H1 (cell line): ENCODE data around the gene CYP4A22. TPM values are rescaled to one million over a fixed set of nuclear protein-coding genes. Genes with fewer than 3 reads are reported as not detected.
"Not testable (repeated sequence)": the region's sequence is repeated elsewhere in the genome, so short reads cannot be mapped to it uniquely, and the experiment has no call there.

ENCODE experiments used
- CTCF ChIA-PET: fragments of 300-600 bp; sonication (Branson Sonifier 250); formaldehyde crosslinking; loops from one replicate; lab custom pipeline; 2021; ENCODE audit not compliant: partially characterized antibody; lab: Charles Lee
- POLR2A ChIA-PET: fragments of 300-600 bp; sonication (Branson Sonifier 250); formaldehyde crosslinking; loops from one replicate; lab custom pipeline; 2021; ENCODE audit warnings: inconsistent platforms; ENCODE audit not compliant: partially characterized antibody; lab: Charles Lee
- DNase-seq, 2 experiments: peaks; one replicate each; pipeline versions ENCODE4 v3.0.0 to v3.0.0-alpha.2; 2010 to 2022; ENCODE audit warnings: low spot score in 2 of 2, low read depth in 1 of 2, mixed read lengths in 1 of 2
- FAIRE-seq: peaks from 2 replicates; lab custom pipeline; 2011; peaks lifted over from hg19 to GRCh38; lab: Jason Lieb, UNC
- H2AFZ ChIP-seq: 2 replicates; pipeline ENCODE4 v1.8.1; 2012; ENCODE audit warnings: low read length, inconsistent platforms
- H2AK5ac ChIP-seq: 2 replicates; pipeline ENCODE4 v1.6.1; 2013; ENCODE audit warnings: low read depth, low read length
- H2BK120ac ChIP-seq: replicated peaks from 2 replicates; pipeline ENCODE3; 2013; ENCODE audit warnings: low read depth, low read length, inconsistent platforms
- H2BK12ac ChIP-seq: 2 replicates; pipeline ENCODE4 v1.6.1; 2013; ENCODE audit warnings: low read depth, low read length
- H2BK15ac ChIP-seq: 2 replicates; pipeline ENCODE4 v1.6.1; 2013; ENCODE audit warnings: low read length
- H2BK20ac ChIP-seq: 2 replicates; pipeline ENCODE4 v1.6.1; 2013; ENCODE audit warnings: low read length
- H2BK5ac ChIP-seq: 2 replicates; pipeline ENCODE4 v1.6.1; 2013; ENCODE audit warnings: low read depth, low read length
- H3K14ac ChIP-seq: 2 replicates; pipeline ENCODE4 v1.6.1; 2013; ENCODE audit warnings: inconsistent platforms; ENCODE audit not compliant: insufficient read length
- H3K18ac ChIP-seq: 2 replicates; pipeline ENCODE4 v1.6.1; 2013; ENCODE audit warnings: low read length; ENCODE audit errors: extremely low read depth
- H3K23ac ChIP-seq: 2 replicates; pipeline ENCODE4 v1.6.1; 2013; ENCODE audit warnings: inconsistent platforms; ENCODE audit not compliant: insufficient read length
- H3K23me2 ChIP-seq: 2 replicates; pipeline ENCODE4 v1.6.1; 2013; ENCODE audit warnings: low read depth, low read length
- H3K27ac ChIP-seq: 2 replicates; pipeline ENCODE4 v1.6.1; 2011; ENCODE audit warnings: low read depth, low read length, inconsistent platforms
- H3K27me3 ChIP-seq, 4 experiments: replicated peaks in 1 of 4; 1 replicate in 1 of 4; 2 replicates in 3 of 4; pipeline versions ENCODE4 v1.6.1 to v1.8.1; 2011 to 2013; ENCODE audit warnings: low read length in 3 of 4, mild to moderate bottlenecking in 3 of 4, inconsistent platforms in 2 of 4, mixed read lengths in 2 of 4, moderate library complexity in 1 of 4; ENCODE audit not compliant: control insufficient read depth in 3 of 4, insufficient read depth in 3 of 4; ENCODE audit errors: extremely low read depth in 1 of 4
- H3K36me3 ChIP-seq, 4 experiments: 2 replicates each; pipeline versions ENCODE4 v1.6.1 to v1.8.1; 2011 to 2013; ENCODE audit warnings: mild to moderate bottlenecking in 4 of 4, low read length in 3 of 4, moderate library complexity in 2 of 4, control low read depth in 1 of 4, inconsistent platforms in 1 of 4; ENCODE audit not compliant: insufficient read depth in 4 of 4, control insufficient read depth in 2 of 4
- H3K4ac ChIP-seq: replicated peaks from 2 replicates; pipeline ENCODE3; 2013; ENCODE audit warnings: low read length, low read depth, mixed read lengths, inconsistent platforms; ENCODE audit not compliant: insufficient read length
- H3K4me1 ChIP-seq, 4 experiments: replicated peaks in 1 of 4; 1 replicate in 1 of 4; 2 replicates in 3 of 4; pipeline versions ENCODE4 v1.6.1 to v1.8.1; 2011 to 2013; ENCODE audit warnings: low read length in 3 of 4, inconsistent platforms in 2 of 4, mixed read lengths in 1 of 4; ENCODE audit not compliant: insufficient read depth in 4 of 4, control insufficient read depth in 3 of 4
- H3K4me2 ChIP-seq, 2 experiments: 2 replicates each; pipeline versions ENCODE4 v1.6.1 to v1.8.1; 2011 to 2013; ENCODE audit warnings: low read depth in 2 of 2, low read length in 2 of 2, control low read depth in 1 of 2, inconsistent platforms in 1 of 2, mild to moderate bottlenecking in 1 of 2; ENCODE audit not compliant: insufficient read depth in 1 of 2
- H3K4me3 ChIP-seq, 4 experiments: fragments of 200-600, 300-600 bp in 1 of 4; sonication (generic), shearing (Covaris generic), sonication (Bioruptor Twin) in 1 of 4; 2 replicates each; pipeline versions ENCODE4 v1.5.1 to v1.8.1; 2011 to 2016; ENCODE audit warnings: low read length in 4 of 4, low read depth in 3 of 4, control low read depth in 2 of 4, inconsistent platforms in 2 of 4, mild to moderate bottlenecking in 2 of 4, mixed read lengths in 1 of 4, moderate library complexity in 1 of 4; ENCODE audit not compliant: insufficient read depth in 2 of 4; ENCODE audit errors: extremely low read depth in 1 of 4
- H3K56ac ChIP-seq: replicated peaks from 2 replicates; pipeline ENCODE3; 2013; ENCODE audit warnings: low read depth, mild to moderate bottlenecking, mixed read lengths, low read length, inconsistent platforms; ENCODE audit not compliant: insufficient read length
- H3K79me1 ChIP-seq: 2 replicates; pipeline ENCODE4 v1.6.1; 2013; ENCODE audit warnings: low read depth, low read length, control low read depth
- H3K79me2 ChIP-seq, 2 experiments: 2 replicates each; pipeline versions ENCODE4 v1.6.1 to v1.8.1; 2012 to 2013; ENCODE audit warnings: low read length in 2 of 2, mild to moderate bottlenecking in 2 of 2, inconsistent platforms in 1 of 2; ENCODE audit not compliant: insufficient read depth in 2 of 2, control insufficient read depth in 1 of 2
- H3K9ac ChIP-seq, 4 experiments: replicated peaks in 1 of 4; 1 replicate in 1 of 4; 2 replicates in 3 of 4; pipeline versions ENCODE4 v1.6.1 to v1.8.1; 2011 to 2013; ENCODE audit warnings: low read depth in 3 of 4, low read length in 3 of 4, control low read depth in 2 of 4, mild to moderate bottlenecking in 2 of 4, moderate library complexity in 2 of 4, inconsistent platforms in 1 of 4; ENCODE audit errors: extremely low read depth in 1 of 4
- H3K9me3 ChIP-seq, 2 experiments: 2 replicates each; pipeline versions ENCODE4 v1.6.1 to v1.8.1; 2012 to 2013; ENCODE audit warnings: mild to moderate bottlenecking in 2 of 2, moderate library complexity in 2 of 2, control low read depth in 1 of 2, inconsistent platforms in 1 of 2, low read depth in 1 of 2, low read length in 1 of 2, mixed read lengths in 1 of 2; ENCODE audit not compliant: insufficient read depth in 2 of 2
- H4K20me1 ChIP-seq, 2 experiments: replicated peaks in 1 of 2; 2 replicates each; pipeline versions ENCODE3 to v1.8.1; 2011 to 2013; ENCODE audit warnings: inconsistent platforms in 2 of 2, low read length in 2 of 2, mild to moderate bottlenecking in 1 of 2; ENCODE audit not compliant: insufficient read depth in 2 of 2, control insufficient read depth in 1 of 2
- H4K5ac ChIP-seq: 2 replicates; pipeline ENCODE4 v1.6.1; 2013; ENCODE audit warnings: low read length, low read depth, mixed read lengths, inconsistent platforms; ENCODE audit not compliant: insufficient read length
- H4K8ac ChIP-seq: 2 replicates; pipeline ENCODE4 v1.8.0; 2013; ENCODE audit warnings: mild to moderate bottlenecking, moderate library complexity, low read length, inconsistent platforms; ENCODE audit not compliant: insufficient read depth; ENCODE audit errors: extremely low read depth
- H4K91ac ChIP-seq: replicated peaks from 2 replicates; pipeline ENCODE3; 2013; ENCODE audit warnings: low read length, mixed read lengths, inconsistent platforms; ENCODE audit not compliant: insufficient read length
- WGBS, 2 experiments: shearing (Covaris generic) in 1 of 2; methylation state at CpG; one replicate each; pipeline versions ENCODE4 v1.1.6 to v1.1.7; 2013 to 2015; ENCODE audit warnings: low lambda C conversion rate in 2 of 2, mixed read lengths in 2 of 2, inconsistent platforms in 1 of 2, low coverage in 1 of 2, missing lambda C conversion rate in 1 of 2; ENCODE audit not compliant: insufficient replicate concordance in 2 of 2, insufficient coverage in 1 of 2, insufficient read length in 1 of 2; ENCODE audit errors: extremely low coverage in 1 of 2, missing lambda C conversion rate in 1 of 2; 5-methylcytosine and 5-hydroxymethylcytosine counted together
- polyA plus RNA-seq, 7 experiments: library from polyadenylated mRNA; depleted of rRNA in 3 of 7; stranded (reverse) in 5 of 7; unstranded in 2 of 7; fragments of >200 nt in 5 of 7; fragments of 200-250 nt in 2 of 7; gene quantifications; 1 replicate in 5 of 7; 2 replicates in 1 of 7; 4 replicates in 1 of 7; pipeline versions ENCODE4 v1.2.1 to v1.2.3, GENCODE V29; 2011 to 2013; ENCODE audit warnings: missing spikeins in 2 of 7, mixed read lengths in 2 of 7
- total RNA-seq: library from RNA; stranded (reverse); fragmentation: NEBNext Ultra II Directional; extraction: Animal tissue kit (Norgen Biotek cat#: 25700); gene quantifications from 2 replicates; pipeline ENCODE4 v1.2.1, GENCODE V29; 2021

CYP4A22 gene
- total and polyA plus RNA-seq, 2 of the 8 experiments (the other 6 are each of a cell fraction or from before 2014, with no cell fraction given): not detected

GRCh38 chr1:47128854-47129253 is 8.4 kb upstream of the CYP4A22 start:
- POLR2A ChIA-PET, H2BK5ac ChIP-seq, H2BK120ac ChIP-seq, H3K79me1 ChIP-seq, H3K9ac ChIP-seq, H4K20me1 ChIP-seq, H4K5ac ChIP-seq, H4K91ac ChIP-seq, H4K8ac ChIP-seq, H2AFZ ChIP-seq, H2BK15ac ChIP-seq, H3K9me3 ChIP-seq, H3K27ac ChIP-seq, H3K18ac ChIP-seq, H3K4me3 ChIP-seq, H3K14ac ChIP-seq, H3K56ac ChIP-seq, H3K4me1 ChIP-seq, DNase-seq, H2BK12ac ChIP-seq, H3K23ac ChIP-seq, H2BK20ac ChIP-seq, H3K23me2 ChIP-seq, H3K36me3 ChIP-seq, H3K79me2 ChIP-seq, H3K4me2 ChIP-seq, H3K4ac ChIP-seq, H2AK5ac ChIP-seq, H3K27me3 ChIP-seq: not testable (repeated sequence)
- CTCF ChIA-PET: interaction anchor here (0.6 kb wide), 1 partner anchor 277 kb away, joined by 3 read pairs; no protein-coding TSS in a partner anchor
- peak; percentile 60 for FAIRE-seq
- WGBS, 2 experiments: 83% methylated on average over 2 of the region's 2 CpGs; no CpG with 5 or more reads in 1 of the 2 experiments
